HG02970 (cell line): ENCODE results near the gene EFTUD2.

Experiments
- ATAC-seq: cut with Tn5 transposase; IDR thresholded peaks from one replicate; pipeline ENCODE4 v1.9.1; 2021; ENCODE audit warnings: mild to moderate bottlenecking, moderate library complexity, moderate number of reproducible peaks; ENCODE audit not compliant: unreplicated experiment, low FRiP score

EFTUD2 gene

DNA sequence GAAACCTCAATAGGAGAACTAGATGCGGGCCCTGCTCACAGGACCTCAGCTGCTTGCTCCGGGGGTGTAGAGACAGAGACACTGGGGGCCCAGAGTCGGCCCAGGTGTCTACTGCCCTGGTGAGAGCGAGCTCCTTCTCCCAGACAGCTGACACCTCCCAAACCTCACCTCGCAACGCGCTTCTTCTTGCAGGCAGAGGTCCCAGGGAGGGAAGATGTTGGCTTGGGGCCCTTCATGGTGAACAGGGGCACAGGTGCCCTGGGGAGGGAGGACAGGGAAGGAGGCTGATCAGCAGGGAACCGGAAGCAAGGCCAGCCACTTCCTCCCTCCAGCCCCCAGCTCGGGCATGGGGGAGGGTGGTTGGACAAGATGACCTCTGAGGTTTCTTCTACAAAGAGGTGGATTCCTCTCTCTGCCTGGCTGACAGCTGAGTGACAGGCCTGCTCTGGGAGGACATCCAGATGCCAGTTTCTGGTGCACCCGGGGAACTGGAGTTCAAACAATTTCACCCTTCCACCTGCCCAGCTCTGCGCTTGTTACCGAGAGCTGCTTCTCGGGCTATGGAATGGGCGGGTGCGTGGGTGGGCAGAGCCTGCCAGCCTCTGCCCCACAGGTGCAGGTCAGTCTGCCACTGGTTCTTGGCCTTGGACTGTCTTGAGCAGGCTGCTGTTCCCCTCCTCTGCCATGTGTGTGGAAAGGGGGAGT is 27.7 kb upstream of the EFTUD2 start:
- ATAC-seq, result no peak

DNA sequence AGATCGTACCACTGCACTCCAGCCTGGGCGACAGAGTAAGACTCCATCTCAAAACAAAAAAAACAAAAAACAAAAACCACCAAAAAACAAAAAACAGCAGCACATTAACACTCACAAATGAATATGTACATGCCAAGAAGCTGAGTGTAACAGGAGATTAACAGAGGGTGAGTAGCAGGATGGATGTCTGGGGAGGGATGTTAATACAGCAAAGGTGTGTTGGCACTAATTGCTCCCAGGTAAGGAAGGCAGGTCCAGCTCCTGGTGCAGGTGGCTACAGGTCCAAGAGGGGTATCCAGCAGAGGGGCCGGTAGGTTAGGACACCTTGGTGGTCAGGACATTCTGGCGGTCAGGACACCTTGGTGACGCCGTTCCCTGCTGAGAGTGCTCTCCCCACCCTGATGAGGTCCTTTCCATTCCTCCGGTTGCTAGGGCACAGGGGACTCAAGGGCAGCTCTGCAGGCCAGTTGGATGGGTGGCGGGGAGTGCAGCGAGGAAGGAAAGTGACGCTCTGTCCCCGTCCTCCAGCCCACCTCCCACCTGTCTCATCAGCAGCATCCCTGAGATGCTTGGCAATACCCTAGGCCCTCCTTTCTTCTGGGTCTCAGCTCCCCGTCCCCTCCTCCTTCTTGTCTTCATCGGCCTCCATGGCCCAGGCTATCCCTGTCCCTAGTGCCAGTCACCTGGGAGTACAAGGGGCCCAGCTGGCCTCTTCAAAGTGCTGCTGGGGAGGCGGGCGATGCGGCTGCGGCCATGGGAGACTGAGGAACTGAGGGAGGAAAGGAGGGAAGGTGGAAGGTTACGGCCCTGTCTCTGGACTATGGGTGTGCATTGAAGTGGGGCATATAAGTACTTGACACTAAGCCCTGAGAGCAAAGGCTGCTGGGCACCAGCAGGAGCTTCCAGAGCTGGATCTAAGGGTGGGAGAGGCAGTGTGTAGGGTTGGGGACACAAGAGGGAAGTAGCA is 26.8 kb upstream of the EFTUD2 start:
- ATAC-seq, result no peak

DNA sequence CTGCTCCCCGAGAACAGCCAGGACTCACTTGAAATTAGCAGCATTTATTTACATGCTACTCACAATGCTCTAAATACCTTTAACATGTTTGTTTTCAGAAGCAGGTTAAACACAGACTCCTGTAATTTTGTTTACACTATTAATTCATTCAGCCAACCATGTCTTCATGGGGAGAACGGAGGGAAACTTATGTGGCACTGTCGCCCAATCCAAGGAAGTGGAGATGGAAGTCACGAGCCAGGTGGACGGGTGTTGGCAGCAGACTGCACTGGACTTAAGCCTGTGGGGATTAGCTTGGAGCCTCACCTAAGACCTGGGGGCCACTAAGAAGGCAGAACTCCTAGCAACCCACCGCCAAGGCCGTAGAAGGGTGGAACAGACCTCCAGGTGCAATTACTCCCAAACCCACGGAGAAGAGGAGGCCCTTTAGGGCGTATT is 24.9 kb upstream of the EFTUD2 start:
- no peak for ATAC-seq

DNA sequence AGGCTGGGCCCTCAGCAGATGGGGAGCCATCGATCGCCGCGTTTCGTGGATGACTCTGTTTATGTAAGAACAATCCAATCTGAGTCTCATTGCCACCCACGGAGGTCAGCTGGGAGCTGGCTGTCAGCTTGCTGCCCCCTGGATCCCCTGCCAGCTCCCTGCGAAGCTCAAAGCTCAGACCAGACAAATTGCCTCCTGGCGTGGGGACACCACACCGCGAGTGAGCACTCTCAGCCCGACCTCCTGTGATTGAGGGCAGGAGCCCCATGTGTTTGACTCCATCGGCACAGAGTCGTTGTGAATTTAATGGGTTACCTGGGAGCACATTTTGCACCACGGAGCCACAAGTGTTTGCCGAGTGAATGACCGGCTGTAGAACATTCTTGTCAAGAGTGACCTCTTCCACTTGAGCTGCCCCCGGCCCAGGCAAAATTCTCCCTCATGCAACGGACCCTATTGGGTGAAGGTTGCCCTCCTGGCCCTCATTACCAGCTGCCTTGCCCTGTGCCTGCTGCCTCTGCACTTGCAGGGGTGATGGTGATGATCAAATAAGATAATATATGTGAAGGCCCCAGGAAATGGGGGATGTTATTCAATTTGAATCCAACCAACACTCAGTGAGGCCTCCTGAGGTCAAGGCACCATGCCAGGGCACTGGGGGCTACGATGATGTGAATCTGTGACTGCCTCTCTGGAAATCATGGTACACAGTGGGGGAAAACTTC is 23.7 kb upstream of the EFTUD2 start:
- no peak for ATAC-seq

DNA sequence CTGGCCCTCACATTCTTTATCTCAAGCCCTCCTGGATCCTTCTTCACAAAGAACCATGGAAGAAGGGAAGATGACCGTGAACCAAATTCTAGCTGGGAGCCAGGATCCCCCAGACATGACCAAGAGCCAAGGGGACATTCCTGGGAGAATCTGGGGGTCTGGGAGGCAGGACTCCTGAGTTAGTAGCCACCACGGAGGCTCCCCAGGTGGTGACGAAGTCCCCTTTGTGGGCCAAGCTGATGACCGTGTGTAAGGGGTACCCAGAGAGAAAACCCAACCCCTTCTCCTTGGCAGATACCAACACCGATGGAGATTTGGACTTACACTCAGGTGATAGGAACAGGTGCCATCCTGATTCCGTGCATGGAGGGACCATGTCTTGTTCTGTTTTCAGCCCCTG is 22.9 kb upstream of the EFTUD2 start:
- no peak for ATAC-seq

DNA sequence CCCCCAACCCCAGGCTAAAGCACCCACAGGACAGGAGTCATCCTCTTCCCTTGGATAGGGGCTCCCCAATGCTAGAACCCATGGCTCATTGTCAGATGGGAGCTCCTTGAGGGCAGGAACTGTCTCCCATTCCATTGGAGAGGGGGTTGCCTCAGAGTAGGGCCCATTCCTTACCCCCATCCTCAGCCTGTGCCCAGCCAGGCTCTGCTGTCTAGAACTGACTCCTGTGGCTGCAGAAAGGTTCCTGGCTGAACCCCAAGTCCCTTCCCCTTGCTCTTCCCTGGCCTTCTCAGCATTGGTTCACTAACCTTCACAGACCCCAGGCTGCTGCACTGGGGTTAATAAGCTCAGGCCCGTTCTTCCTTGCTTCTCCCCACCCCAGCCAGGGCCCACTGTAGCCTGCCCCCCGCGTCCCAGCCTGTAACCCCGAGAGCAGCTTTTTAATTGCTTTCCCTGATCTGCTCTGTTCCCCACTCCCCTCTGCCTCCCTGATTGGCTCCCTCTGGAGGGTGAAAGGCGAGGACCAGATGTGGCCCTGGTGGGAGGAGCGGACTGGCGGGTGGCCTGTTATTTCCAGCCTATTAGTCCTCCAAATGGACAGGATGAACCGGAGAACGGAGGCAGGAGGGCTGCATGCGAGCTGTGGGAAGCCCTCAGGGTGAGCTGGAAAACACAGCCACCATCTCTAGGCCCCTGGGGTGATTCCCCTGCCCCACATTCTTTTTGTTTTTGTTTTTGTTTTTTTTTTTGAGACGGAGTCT is 22.1 kb upstream of the EFTUD2 start:
- no peak for ATAC-seq

DNA sequence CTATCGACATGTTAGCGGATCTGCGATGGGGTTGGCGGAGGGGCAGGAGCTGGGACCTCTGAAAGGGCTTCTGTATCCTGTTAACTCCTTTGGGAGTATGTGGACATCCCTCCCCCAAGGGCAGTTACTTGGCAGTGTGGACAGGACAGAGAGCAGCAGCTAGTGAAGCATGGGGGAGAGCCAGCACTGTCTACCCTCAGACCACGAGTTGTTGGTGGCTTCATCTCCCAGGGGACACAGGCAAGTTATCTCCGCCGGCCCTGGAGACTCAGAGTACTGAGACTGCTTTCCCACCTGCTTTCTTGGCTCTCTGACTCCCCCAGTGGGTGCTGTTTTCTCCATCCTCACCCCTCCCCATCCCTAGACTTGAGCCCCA is 21.3 kb upstream of the EFTUD2 start:
- ATAC-seq, result no peak

DNA sequence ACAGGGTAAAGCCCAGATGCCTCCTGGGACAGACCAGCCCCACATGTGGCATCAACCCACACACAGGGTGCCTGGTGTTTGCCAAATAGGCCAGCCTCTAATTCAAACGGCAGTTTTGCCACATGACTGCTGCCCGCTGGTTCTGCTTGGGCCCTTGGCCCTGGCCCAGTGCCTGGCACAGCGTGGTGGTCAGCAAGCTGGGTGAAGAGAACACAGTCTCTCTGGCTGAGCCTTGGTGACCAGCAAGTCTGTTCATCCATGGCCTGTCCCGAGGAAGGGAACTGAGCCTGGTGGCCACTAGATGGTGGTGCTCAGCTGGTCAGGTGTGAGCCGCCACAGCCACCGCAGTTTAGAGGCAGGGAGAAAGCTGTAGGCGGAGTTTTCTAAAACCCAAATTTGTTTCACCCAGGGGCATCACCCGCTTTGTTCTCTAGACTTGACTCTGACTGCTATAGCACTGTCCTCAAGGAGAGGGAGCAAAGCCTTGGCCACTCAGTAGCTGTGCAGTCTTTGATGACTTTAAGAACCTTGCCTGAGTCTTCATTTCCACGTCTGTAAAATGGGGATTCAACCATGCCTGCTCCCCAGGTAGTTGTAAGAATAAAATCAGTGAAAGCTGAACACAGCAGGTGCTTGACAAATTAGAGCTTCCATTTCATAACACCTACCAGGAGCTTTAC is 20.8 kb upstream of the EFTUD2 start:
- no peak for ATAC-seq

DNA sequence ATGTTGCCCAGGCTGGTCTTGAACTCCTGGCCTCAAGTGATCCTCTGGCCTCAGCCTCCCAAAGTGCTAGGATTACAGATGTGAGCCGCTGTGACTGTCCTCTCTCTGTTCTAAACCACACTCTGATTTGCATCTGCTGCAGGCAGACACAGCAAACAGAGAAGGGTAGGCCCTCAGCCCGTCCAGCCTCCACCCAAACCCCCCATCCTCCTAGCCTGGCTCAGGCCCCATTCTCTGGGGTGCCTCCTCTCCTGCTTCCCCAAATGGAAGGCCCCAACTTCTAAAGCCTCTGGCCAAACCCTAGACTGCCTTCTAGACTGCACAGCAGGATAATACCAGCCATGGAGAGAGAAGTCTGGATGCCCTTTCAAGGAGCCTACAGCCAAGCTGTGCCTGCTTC is 20.2 kb upstream of the EFTUD2 start:
- ATAC-seq, result no peak

DNA sequence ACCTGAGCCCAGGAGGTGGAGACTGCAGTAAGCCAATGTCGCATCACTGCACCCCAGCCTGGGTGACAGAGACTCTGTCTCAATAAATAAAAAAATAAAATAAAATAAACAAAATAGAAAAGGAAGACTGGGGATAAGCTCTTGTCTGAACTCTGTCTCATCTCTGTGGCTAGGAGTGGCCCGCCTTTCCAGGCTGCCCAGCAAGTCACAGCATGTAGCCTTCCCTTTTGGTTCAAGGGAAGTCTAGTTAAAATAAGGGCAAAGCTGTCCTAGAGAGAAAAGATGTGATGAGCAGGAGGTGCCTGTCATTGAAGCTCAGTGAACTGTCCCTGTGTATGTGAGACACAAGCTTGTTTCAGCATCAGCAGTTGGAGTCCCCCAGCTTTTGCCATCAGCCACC is 18.8 kb upstream of the EFTUD2 start:
- no peak for ATAC-seq

DNA sequence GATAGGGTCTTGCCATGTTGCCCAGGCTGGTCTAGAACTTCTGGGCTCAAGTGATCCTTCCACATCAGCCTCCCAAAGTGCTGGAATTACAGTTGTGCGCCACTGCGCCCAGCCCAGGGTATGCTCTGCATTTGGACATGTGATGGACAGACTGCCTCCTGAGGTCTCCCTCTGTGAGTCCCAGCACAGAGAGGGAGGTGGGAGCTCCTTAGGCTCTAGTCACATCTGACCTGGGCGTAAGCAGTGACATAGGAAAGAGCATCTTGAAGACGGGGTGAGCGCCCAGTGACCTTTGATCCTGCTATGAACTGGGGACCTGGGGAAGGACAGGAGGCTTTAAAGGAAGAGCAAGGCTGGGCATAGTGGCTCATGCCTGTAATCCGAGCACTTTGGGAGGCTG is 18.2 kb upstream of the EFTUD2 start:
- ATAC-seq, result no peak

DNA sequence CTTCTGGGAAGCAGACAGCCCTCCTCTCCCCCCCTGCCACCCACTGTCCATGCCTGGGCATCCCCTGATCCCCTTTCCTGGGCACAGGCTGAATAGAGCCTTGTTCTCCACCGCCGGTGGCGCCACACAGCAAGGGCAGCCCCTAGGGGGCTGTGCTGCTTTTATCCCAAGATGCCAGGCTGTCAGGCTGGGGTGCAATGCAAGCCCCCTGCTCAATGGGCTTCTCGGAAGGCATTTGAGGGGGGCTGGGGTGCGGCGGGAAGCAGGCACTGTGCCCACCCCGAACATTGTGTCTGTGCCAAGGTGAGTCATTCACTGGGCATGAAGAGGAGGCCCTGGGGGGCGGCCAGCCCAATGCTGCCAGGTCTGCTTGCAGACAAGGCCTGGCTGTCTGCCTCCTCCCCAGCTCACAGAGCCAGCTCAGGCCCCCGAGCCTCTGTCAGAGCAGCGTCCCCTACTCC is 17.6 kb upstream of the EFTUD2 start:
- ATAC-seq, result no peak

DNA sequence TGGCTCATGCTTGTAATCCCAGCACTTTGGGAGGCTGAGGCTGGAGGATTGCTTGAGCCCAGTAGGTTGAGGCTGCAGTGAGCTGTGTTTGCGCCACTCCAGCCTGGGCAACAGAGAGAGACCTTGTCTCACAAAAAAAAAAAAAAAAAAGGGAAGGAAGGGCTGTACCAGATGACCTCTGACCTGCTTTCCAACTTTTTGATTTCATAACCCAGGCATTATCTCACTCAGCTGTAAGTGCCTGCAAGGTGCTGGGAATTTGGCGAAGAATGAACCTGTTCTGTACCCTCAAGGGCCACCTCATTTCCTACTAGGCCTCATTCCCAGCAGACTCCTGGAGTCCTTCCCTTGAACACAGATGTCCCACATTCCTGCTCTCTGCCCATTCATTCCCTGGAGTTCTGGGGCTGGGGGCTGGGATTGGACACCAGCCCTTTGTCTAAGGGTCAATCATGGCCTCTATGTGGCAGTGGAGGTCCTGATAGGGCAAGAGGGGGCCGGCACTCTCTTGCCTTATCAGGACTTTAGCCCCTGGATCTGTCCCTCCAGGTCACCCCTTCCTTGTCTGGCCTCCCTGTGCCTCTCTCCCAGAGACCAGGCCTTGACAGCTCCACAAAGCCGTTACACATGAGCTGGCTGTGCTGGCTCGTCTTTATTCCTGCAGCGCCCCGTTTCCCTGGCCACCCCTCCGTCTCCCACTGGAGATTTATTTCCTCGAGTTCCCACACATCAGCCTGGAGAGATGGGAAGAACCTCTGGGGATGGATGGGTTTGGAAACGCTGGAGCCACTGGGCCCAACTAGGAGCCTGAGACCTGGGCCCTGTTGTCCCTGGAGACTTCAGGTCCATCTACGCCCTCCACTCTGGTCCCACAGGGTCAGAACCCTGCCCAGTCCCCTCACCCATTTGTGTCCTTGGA is 16.9 kb upstream of the EFTUD2 start:
- ATAC-seq, result no peak

DNA sequence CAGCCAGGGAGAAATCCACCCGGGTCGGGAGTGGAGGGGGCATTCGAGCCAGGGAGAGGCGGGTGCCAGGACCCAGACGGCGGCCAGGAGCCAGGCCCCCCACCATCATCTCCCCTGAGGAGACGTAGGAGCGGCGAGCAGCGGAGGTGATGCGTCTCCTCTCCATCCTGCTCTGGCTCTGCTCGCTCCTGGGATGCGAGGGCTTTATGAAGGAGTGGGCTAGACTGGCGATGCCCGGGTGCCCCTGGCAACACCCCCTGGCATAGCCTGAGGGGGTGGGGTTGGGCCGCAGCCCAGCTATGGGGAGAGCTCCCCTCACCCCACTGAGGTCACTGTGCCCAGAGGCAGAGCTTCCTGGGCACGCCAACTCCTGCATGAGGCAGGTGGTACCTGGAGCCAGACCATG is 16.1 kb upstream of the EFTUD2 start, which contains the start of gene GFAP:
TSS of gene GFAP (minus strand) at position 180 of the 406 bp plus-strand sequence. CDS start at position 166, 14 bp downstream.
- ATAC-seq, result no peak

DNA sequence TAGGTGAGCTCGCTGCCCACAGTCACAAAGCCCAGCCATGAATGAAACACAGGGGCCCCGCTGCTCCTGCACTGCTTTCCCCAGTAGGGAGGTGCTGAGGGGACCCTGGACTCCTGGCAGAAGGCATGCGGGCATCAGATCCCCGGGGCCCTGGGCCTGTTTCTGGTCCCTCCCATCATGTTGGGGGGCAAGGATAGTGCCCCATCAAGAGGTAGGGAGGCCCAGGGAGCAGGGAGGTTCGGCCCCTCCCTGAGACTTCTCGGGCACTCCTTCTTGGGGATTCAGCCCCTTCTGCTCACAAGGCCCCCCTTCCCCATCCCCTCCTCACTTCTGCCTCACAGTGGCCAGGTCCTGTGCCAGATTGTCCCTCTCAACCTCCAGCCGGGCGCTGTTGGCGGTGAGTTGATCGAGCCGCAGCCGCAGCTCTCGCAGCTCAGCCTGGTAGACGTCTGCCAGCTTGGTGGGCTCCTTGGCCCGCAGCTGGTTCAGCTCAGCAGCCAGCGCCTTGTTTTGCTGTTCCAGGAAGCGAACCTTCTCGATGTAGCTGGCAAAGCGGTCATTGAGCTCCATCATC is 15.5 kb upstream of the EFTUD2 start:
- no peak for ATAC-seq

DNA sequence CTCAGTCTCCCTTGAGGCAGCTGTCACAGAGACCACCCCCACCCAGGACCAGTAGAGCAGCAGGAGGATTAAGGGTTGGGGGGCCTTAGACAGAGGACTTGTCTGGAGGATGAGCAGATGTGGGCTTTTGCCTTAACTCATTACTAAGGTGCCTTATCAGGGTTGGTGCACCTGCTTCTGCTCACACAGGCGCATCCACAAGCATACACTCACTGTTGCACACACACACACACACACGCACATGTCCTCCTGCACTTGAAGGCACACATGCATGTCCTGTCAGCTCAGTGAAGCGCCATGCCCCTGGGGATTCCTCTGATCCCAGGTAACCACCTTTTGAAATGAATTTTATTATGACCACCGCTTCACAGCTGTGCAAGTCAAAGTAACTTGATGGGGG is 14.9 kb upstream of the EFTUD2 start:
- no peak for ATAC-seq

DNA sequence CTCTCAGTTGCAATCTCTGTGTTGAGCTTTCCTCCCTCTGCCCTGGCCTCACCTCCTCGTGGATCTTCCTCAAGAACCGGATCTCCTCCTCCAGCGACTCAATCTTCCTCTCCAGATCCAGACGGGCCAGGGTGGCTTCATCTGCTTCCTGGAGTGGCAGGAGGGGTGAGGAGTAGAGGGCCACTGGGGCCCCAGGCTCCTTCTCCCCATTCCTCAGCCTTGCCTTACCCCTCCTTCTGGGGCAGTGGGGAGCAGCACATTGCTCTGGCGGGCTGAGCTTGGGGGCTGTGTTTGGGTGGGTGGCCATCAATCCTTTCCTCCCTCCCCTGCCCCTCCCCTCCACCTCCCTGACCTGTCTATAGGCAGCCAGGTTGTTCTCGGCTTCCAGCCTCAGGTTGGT is 14.4 kb upstream of the EFTUD2 start:
- ATAC-seq, result no peak
